ENCODE measurements around the gene LRRTM3.

The LRRTM3 gene

DNA sequence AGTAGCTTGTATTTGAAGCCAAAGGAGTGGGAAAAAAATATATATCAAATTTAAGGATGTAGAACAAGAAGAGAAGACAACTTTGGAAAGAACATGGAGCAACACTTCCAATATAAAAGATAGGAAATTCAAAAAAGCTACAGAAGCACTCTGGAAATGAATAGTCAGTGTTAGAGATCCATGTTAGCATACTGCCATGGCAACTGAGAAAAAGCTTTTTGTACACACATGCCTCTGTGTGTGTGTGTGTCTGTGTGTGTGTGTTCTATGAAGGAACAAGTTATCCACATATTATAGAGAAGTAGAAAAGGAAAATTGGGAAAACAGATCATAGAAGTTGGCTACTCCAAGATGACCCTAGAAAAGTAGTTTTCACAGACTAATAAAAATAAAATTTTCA is 96.3 kb downstream of the LRRTM3 start:
- DNase-seq (ENCODE audit: low spot score): no peak

DNA sequence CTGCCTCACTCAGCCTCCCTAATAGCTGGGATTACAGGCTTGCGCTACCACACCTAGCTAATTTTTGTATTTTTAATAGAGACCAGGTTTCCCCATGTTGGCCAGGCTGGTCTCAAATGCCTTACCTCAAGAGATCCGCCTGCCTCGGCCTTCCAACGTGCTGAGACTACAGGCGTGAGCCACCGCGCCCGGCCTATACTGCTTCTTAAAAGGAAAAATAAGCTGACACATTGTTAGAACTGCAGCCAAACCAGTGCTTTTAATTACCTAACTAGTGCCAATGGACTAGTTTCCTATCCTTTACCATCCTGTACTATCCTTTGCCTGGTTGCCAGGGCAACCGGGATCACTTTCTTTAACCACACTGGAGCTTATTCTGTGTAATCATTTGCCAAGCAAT is 108.0 kb downstream of the LRRTM3 start:
- DNase-seq (ENCODE audit: low spot score): no peak

DNA sequence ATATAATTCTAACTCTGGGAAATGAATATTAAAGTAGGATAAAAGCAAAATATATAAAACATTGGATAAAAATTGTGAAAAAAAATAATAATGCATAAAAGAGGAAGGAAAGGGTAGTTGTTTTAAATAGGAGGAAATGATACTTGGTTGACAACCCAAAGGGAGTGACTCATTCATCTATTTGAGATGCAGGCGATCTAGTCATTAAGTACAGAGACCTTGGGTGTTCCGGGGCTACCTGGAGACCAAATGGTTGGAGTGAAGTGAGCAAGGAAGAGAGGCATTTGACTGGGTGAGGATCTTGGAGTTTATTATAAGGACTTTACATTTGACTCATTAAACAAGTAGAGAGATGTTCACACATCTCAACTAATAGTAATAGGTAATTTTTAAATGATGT is 111.0 kb downstream of the LRRTM3 start:
- no peak for DNase-seq (ENCODE audit: low spot score)

DNA sequence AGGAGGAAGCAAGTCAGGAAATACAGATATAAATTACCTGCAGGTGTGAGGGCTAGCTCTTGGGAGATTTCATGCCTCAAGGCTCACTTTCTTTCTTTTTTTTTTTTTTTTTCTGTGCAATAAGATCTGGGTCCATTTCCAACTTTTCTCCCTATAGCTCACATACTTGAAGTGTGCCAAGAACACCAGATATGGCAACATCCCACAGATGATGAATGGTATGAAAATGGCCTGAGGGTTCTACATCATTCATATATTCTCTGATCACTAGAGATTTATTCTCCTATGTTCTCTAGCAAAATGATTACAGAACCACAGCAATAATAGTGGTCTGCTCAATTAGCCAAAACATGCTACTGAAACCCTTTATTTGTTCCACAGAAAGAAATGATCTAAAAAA is 117.2 kb downstream of the LRRTM3 start:
- DNase-seq (ENCODE audit: low spot score): no peak

DNA sequence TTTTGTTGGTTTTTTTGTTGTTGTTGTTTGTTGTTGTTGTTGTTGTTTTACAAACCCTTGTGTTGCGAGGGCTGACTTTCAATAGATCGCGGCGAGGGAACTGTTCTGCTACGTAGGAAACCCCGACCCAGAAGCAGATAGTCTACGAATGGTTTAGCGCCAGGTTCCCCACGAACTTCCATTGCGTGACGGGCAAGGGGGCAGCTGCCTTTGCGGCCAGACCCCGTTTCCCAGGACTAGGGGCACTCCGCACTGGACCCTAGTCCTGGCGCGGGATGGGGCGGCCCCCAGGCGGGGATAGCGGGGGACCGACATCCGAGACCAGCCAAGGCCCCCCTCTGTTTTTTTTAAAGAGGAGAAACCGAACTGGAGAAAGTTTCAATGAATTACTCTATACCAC is 119.6 kb downstream of the LRRTM3 start:
- no peak for DNase-seq (ENCODE audit: low spot score)

DNA sequence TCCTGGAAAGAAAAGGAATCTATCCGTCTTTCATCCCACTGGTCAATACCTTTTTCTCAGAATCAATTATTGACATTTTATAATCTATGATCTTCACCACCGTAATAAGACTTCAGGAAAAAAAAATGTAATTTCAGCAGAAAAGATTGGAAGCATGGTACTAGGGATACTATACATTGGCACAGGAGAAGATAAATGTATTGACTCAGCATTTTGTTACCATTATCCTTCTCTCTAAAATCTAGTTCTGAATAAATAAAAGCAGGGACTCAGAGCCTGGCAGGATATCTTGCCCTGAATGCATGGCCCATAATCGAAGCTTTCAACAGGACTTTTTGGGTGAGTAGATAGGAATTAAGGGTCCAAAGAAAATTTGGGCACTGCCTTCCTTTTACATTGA is 120.7 kb downstream of the LRRTM3 start:
- no peak for DNase-seq (ENCODE audit: low spot score)

DNA sequence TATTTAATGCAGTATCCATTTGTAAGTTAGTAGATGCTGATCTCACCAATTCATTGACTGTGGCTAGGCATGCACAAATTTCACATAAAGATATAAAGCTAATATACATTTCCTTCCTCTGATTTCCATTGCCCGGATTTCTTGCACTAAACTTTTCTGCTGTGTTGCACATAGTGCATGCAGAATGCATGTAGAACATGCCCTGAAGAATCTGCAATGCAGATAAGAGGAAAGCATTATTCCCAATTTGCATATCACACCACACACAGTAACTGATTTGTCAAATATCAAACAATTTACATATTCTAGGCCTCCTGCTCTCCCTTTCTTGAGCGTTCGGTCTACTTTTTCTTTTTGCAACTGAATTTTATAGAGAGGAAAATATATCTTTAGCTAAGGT is 124.2 kb downstream of the LRRTM3 start:
- DNase-seq (ENCODE audit: low spot score): no peak

DNA sequence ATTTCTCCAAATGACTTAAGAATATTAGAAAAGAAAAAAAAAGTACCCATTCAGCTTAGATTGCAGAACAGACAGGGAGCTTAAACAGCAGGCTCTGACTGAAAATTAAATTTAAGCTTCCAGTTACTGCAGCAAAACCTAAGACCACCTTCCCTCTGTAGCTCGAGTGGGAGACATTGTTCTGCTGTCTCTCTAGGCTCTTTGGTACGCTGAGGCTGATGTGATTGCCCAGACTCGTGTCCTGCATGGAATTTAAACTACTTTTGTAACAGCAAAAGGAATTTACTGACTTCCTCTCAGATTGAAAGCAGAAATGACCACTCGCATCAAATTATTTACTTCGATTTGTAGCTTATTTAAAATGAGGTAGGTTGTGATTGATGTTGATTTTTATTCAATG is 124.6 kb downstream of the LRRTM3 start:
- DNase-seq (ENCODE audit: low spot score): no peak

DNA sequence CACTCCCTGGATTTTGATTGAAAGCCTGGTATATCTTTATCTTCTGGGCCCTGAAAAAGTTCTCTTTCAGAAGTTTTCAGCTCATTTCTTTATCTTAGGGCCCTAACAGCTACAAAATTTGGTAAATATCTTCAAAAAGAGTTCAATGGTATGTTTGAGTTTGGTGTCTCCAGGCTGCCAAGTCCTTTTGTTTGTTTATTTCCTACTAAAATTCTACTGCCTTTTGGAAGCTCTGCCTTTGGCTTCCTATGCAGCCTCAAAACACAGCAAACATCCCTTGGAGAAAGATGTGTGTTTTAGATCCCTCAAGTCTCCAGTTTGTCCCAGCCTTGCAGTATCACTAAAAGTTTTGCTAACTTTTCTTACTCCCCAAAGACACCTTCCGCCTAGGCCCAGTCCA is 146.8 kb downstream of the LRRTM3 start:
- DNase-seq (ENCODE audit: low spot score): no peak

DNA sequence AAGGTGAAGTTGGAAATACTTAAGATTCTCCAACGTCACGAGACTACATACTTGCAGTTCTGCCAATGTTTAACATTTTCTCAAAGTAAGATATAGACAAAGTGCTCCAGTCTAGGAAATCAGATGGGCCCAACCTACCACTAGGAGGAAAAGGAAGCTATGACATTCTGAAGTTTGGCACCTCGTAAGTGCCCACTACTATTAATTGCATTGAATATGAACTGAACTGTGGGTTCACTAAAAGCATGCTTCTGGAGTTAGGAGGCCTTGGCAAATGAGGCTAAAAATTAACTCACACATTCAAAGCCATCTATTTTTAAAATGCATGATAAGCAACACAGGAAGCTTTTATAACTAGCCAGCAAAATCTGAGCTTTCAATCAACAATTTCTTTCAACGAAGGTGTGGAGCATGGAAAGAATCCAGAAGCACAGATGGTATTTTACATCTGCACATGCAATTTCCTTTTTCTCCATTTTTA is 149.7 kb downstream of the LRRTM3 start:
- no peak for DNase-seq (ENCODE audit: low spot score)

DNA sequence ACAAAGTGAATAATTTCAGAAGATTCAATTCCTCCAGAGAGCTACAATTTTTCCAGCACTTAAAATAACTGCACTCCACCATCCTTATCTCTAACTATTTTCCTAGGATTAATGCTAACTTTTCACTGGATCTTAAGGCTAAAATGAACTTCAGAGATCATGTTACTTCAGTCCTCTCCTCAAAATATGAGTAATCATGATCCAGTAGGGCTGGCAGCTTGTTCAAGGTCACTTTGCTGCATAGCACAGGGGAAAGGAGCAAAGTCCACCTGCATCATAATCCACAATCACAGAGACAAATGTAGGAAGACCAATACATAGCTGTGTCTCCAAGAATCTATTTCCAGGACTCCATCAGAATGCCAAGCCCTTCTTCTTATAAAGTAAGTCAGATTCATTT is 150.3 kb downstream of the LRRTM3 start:
- no peak for DNase-seq (ENCODE audit: low spot score)

DNA sequence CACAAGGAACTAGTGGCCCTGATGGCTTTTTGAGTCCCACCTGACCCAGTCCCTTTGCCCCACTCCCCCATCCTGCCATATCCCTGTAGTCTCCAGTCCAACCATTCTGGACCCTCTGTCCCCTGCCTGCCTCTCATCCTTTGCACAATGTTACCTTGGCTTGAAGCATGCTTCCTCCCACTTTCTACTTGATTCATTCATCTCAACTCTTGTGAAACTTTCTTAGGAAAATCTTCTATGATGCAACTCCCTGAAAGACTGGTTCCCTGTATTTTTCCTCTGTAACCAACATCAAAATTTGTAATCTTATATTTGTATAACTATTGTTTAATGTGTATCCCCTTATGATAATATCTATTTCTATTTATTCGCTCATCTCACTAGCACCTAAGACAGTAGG is 151.5 kb downstream of the LRRTM3 start:
- DNase-seq (ENCODE audit: low spot score): no peak

DNA sequence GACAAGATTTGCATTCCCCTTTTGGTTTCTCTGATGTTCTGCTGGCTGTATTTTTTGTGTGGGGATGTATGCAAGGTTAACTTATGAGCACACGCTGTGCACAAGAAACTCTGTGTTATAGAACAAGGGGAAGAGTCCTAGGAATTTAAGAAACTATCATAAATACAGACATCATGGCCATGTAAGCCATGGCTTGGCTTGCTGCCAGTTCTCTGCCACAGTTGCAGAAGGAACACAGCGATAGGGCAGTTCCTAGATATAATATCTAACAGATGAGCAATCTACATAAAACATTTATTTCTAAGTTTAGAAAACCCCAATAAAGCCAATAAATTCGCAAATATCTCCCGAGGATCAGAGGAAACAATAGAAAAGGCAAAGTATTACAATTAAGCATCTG is 153.3 kb downstream of the LRRTM3 start:
- no peak for DNase-seq (ENCODE audit: low spot score)

DNA sequence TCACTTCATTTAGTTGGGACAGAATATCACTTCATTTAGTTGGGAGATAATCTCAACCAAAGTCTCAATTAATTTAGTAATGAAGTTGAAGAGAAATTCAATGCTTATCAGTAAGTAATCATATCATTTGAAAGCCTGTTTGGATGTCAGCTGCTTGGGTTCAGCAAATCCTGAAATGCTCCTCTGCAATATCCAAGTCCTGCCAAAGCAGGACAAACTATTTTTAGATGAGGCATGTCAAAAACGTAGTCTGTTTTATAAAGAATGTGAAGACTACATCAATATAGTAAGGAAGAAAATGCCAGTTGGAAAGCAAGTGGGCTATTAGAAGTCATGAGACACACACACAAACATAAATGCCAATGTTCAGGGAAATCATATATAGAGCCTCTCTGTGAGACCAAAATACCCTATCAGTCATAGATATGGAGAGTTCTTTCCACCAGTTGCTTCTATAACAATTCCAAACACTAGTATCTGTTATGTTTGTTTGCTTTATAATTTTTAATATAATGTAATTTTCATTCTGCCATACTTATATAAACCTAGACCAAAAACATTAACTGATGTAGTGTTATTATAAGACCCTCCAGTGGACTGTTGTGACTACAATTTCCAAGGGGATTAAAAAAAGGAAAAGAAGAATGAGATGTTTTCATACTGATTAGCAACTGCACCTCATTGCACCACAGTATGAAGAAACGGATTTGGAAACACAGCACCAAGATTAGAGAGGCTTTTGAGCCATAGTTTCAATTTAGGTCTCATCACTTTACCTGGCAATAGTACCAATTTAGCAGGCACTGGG is 160.7 kb downstream of the LRRTM3 start:
- no peak for DNase-seq (ENCODE audit: low spot score)

DNA sequence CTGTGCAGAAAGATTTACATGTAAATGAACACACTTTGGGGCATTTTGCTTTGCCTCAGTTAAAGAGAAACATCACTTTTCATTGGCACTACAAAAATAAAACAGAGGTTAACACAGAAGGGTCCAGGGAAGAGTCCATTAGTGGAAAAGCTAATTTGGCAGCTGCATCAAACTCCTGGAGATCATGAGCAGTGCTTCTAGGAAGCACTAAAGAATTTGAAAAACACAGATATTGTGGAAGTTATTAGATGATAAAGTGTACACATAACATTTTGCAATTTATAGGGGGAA is 161.2 kb downstream of the LRRTM3 start:
- DNase-seq (ENCODE audit: low spot score): no peak

DNA sequence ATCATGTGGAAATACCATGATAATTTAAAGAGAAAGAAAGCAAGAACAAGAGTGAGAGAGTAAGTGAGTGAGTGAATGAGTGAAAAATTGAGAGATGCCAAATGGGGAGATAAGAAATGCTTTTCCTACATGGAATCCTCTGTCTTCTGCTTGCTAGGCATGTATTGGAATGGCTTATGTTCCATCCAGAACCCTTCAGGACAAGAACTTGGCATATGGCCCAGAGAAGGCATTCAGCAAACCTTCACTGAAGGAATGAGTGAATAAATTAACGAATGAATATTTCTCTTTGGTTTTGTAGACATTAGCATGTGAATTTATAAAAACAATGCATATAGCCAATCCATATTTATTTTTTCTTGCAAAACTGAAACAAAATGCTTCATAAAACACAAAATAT is 162.2 kb downstream of the LRRTM3 start:
- DNase-seq (ENCODE audit: low spot score): no peak

DNA sequence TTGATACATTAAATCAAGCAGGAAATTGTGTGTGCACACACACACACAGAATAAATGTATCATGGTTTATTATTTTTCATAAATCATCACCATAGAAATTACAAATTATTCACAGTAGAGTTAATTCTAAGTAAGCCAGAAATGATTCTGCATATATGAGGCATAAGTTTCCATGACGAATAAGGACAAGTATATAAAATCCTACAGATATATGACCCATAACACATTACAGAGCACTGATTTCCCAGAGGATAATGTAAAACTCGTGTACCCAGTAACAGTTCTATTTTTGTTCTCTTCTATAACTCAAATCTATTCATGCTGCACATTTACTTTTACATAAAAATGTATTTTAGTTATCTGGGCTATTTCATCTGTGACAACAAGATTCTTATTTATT is 169.7 kb downstream of the LRRTM3 start:
- DNase-seq (ENCODE audit: low spot score): no peak

DNA sequence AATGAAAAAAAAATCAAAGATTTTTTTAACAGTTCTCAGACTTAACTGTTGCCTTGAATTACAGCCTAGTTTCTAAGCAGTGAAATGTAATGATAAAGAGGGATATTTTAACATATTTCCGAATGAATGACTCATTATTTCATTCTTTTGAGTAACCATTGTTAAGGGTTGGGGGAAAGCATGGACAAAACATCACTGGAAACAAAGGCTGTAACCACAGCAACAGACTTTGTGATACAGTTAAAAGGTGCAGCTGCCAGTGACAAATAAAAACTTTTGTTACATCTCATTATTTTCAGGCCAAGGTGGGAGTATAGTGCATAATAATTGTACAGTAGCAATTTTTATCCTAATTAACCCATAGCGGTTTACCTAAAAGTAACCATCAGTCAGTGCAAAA is 172.6 kb downstream of the LRRTM3 start:
- no peak for DNase-seq (ENCODE audit: low spot score)

DNA sequence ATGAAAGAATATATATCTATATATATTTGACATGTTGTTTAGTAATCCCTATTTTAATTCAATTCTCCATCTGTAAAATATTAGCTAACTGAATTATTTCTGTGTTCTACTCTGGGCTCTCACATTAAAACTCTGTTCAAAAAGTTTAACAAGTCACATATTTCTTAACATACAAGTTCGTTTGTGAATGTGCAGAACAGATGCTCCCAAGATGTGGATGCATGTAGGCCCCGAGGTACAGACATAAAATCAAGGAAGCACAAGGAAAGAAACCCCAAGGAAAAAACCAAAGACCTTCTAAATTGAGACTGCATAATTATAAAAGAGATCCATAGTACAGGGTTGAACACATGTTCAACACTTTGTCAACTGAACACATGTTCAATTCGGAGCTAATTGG is 175.1 kb downstream of the LRRTM3 start:
- no peak for DNase-seq (ENCODE audit: low spot score)

DNA sequence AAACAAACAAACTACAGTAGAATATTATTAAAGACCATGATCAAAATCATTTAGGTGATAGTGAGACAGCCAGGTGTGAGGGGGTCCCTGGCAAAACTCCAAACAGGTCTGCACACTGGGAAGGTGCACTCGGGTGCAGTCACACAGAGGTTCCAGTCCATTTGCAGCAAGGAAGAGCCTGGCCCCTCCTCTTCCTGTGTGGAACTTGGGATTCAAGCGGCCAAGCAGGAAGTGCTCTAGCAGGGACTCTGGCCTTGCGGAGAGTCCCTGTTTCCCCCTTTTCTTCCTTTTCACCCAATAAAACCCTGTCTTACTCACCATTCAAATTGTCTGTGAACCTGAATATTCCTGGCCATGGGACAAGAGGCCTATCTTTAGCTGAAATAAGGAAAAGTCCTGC is 181.8 kb downstream of the LRRTM3 start:
- no peak for DNase-seq (ENCODE audit: low spot score)

DNA sequence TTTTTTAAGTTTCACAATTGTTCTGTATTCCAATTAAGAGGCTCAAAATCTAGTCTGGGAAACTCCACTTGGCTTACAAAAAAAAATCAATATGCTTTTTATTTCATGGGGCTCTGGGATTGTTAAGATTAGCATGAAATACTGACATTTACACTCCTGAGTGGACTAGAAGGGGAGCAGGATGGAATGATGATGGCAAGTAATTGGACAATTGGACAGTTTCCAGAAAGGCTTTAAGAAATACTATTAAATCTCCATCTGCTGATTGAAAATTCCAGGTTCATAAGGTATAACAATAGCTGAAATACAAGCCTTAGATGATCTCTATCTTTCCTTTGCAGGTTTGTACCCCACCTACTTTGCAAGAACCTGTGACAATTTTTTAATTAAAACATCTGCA is 184.4 kb downstream of the LRRTM3 start:
- DNase-seq (ENCODE audit: low spot score): no peak

DNA sequence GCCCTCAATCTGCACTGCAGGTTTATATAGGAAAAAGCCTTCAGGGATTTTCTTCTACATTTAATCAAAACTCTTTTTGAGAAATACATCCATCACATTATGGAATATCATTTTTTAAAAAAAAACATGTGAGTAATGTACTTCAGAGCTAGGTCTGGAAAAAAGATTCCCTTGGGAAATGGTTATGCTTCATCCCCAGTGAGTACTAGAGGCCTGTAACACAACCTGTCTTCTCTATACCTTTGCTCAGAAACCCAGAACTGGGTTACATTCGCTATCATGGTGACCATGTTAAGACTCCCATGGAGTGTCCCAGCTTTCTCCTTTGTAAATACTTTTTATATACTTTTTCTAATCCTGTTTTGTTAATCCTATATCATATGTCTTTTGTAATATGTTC is 186.9 kb downstream of the LRRTM3 start:
- no peak for DNase-seq (ENCODE audit: low spot score)

DNA sequence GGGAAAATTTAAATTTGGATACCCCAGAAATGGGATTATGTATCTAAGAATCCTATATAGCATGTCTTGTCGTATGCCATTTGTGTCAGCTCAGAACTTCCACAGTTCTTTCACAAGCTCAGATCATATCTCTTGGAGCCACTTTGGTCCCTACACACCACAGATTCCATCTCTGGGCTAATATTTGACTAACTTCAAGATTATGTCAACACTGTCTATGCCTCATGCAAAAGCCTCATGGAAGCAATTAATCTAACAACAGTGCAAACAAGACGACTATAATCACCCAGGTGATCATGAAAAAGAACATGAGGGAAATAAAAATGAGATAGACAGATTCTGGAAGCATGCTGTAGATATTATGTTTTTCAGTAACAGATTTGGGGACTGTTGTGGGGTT is 189.1 kb downstream of the LRRTM3 start:
- no peak for DNase-seq (ENCODE audit: low spot score)

DNA sequence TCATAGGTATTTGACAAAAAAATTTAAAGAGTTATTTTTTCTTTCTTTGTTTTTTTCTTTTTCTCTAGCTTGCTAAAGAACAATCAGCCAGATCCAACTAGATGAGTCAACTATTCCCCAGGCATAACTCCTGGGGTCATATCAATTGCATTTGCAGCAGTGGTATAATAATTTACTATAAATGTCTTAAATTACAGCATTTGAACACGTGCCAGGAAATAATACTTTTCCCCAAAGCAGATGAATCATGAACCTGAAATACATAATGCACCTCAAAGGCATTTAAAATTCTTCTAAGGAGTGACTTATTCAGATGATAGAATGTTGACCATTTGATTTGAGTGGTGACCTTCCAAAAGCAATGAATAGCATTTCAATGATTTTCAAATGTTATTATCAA is 190.1 kb downstream of the LRRTM3 start:
- DNase-seq (ENCODE audit: low spot score): no peak

DNA sequence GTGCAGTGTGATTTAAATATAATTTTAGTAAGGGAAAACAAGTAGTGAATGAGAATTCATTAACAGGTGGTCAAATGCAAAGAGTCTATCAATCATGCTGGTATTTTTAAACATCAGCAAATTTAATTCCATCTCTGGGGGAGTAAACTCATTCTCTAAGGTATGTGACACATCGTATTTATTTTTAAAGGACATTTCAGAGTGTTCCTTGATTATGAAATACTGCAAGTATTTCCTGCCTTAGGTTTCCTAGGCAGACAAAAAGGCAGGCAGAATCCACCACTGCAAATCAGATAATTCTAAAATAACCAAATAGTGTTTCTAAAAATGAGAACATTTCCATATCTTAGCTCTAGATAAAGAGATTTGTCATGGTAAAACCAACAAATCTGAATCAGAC is 193.8 kb downstream of the LRRTM3 start:
- no peak for DNase-seq (ENCODE audit: low spot score)
